GM19468 (cell line): ENCODE measurements around the gene DDX10.

Experiments used
- ATAC-seq: cut with Tn5 transposase; IDR thresholded peaks from one replicate; pipeline ENCODE4 v1.9.1; 2021; ENCODE audit warnings: mild to moderate bottlenecking, moderate library complexity, moderate number of reproducible peaks; ENCODE audit not compliant: unreplicated experiment; ENCODE audit errors: extremely low read depth

DDX10 gene

DNA sequence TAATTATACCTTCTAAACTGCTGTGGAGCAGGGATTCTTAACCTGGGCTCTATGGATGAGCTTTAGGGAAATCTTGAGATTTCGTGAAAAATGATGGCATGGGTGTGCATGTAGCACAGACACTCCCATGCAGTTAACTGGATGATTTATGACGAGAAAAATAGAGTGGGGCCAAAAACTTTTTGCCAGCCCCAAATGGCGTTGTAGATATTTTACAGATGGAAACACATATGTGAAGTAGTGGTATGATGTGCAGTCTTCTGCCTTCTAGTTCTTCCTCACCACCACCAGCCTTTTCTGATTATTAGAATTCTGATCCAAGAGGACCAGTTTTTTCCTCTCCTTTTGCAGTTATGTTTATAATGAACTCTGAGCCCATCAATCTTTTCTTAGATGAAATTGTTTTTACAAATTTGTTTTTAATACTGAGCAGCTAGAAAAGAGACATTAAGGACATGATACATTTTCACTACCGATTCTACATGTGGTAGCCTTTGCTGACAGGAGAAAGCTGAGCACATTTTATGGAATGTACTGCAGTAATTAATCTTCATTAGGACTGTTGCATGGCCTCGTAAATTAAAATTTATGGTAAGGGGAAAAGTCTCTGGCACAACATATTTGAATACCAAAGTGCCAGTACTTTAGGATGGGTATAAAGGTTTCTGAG, 261.4 kb downstream of the DDX10 start:
- ATAC-seq, result no peak

DNA sequence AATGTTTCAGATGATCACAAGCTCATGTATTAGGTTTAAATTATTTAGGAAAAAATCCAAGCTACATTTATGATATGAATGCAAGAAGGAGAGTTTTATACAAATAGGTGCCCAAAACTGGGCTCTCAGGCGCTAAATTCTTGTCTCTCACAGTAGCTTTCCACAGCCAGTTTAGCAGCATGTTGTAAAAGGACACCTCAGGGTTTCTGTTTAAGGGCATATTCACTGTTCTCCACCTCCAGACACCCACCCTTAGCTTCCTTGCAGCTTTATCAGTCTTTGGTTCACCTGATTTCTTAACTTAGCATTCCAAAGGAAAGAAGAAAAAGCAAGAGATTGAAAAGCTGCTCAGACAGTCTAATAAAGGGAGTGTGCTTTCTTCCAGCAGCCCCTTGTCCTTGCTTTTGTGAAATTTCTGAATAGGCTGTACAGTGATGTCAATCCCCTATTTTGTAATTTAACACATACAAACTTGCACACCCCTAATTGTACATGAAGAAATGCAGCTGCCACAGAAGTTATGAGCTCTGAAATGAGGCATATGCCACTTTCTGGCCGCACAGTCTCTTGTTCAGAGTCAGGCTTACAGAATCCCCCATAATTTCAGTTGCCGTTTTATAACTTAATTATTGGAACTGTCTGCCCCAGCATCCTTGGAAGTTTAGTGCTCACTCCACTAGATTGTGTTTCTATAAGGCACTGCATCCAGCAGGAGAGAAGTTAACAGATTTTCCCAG, 262.1 kb downstream of the DDX10 start:
- ATAC-seq, result no peak

GRCh38 chr11:108927791-108928545, 263.1 kb downstream of the DDX10 start:
- ATAC-seq, result no peak

GRCh38 chr11:108929241-108929640, 264.4 kb downstream of the DDX10 start:
- ATAC-seq, result no peak

- ATAC-seq, result no peak
Observed at GRCh38 chr11:108931168-108931567, 266.3 kb downstream of the DDX10 start.

DNA sequence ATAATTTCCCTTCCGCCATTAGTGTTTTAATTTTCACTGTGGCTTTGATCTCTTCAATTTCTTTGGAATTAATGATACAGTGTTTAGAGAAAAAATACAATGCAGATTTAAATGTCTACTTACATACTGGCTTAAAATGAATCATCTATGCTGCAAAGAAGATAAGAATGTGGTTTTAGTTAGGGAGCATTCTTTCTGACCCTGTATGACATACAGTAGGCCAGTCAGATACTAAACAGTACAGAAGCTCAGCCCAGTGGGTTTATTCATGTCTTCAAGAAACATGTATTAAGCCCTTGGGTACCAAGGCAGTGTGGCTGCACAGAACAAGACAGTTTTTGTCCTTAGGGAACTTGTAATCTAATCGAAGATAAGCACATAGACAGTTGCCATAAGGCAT, 268.8 kb downstream of the DDX10 start:
- ATAC-seq, result no peak

DNA sequence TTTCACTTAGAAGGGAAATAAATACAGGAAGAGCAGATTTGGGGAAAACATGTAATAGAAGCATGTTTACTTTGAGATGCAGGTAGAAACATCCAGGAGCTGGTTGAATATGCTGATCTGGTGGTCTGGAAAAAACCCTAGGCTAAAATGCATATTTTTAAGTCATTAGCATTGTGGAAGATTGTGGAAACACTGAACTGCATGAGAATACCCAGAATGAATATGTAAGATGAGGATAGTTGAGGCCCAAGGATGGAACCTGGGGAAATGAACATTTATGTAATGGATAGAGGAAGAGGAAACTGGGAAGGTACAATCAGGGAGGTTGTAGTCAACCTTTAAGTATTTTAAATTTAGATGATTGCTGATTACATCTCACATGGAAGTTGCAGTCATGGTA, 269.4 kb downstream of the DDX10 start:
- ATAC-seq, result no peak

DNA sequence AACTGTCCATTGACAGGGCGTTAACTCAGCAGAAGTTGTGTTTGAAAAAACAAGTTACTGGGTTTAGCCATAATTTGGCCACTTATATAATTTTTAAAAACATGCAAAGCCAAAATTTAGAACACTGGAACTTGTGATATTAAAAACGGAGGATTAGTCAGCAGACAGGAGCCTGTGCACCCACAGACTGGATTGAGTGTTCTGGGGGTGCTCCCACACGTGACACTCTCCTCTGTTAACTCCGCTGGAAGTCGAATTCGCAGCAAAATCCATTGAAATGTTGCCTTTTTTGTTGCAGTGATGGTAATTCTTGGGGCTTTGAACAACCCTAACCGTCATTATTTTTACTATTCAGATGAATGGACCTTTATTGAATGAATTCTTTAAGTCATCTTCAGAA, 269.8 kb downstream of the DDX10 start:
- no peak for ATAC-seq

- ATAC-seq, result no peak
Observed at GRCh38 chr11:108937746-108938145, 272.9 kb downstream of the DDX10 start.

- ATAC-seq, result no peak
Observed at GRCh38 chr11:108938604-108939003, 273.7 kb downstream of the DDX10 start.

DNA sequence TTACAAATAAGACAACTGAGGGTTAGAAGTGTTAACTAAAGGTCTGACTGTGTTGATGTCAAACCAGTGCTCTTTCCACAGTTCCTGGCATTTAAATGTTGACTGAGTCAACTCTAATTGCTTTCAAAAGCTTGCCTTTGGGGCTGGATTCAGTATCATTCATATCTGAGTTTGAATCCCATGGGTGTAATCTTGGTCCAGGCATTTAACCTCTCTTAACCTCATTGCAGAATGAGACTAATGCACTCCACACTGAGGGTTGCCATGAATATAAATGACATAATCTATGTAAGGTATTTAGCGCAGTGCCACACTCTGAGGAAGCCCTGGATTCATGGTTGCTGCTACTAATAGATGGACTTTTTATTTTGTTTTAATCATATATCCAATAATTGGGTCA, 274.3 kb downstream of the DDX10 start:
- ATAC-seq, result no peak

- ATAC-seq, result no peak
Observed at GRCh38 chr11:108943853-108944252, 279.0 kb downstream of the DDX10 start.

DNA sequence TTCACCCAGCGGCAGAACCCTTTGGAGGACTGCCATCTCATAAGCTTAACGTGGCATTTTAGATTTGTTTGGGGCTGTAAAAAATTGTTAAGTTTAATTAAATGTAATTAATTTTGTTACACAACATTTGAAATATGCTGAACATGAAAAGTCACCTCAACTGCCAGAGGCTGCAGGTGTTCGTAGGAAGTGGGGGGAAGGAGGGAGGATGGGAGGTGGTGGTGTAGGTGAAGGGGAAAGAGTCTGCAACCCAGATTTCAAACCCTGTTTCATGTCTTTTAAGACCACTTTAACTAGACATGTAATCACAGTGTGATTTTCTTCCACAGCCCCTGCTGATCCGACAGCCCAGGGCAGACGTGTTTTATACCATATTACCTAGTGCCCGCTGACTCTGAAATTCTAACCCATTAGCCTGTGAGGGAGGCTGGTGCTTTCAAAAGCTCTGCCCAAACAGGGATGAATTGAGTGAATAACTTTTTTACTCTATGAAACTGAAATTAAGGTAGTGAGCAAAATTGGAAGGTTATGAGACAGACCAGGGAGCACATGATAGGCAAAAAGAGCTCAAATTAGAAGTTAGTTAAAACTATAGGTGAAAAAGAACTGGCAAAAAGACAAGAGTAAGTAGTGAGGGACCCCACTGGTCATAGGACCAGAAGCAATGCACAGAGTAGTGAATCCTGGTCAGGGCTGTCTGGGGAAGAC, 279.8 kb downstream of the DDX10 start:
- ATAC-seq, result no peak

GRCh38 chr11:108945341-108945740, 280.5 kb downstream of the DDX10 start:
- no peak for ATAC-seq

DNA sequence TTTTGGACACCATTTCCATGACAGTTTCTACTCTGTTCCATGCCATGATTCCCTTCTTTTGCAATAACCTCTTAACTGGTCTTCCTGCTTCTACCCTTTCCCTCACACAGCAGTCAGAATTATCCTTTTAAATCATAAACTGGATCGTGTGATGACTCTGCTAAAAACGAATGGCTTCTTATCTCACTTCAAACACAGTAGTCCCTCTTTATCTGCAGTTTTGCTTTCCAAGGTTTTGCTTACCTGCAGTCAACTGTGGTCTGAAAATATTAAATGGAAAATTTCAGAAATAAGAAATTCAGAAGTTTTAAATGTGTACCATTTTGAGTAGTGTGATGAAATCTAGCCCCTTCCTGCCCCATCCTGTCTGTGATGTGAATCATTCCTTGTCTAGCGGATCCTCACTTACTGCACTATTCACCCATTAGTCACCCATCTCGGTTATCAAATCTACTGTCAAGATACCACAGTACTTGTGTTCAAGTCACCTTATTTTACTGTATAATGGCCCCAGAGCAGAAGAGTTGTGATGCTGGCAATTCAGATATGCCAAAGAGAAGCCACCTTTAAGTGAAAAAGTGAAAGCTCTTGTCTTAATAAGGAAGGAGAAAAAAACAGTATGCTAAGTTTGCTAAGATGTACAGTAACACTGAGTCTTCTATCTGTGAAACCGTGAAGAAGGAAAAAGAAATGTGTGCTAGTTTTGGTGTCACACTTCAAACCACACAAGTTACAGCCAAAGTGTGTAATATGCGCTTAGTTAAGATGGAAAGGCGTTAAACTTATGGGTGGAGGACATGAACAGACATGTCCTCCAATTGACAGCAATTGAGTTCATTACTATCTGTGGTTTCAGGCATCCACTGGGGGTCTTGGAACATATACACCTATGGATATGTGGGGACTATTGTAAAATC, 283.0 kb downstream of the DDX10 start:
- no peak for ATAC-seq

- ATAC-seq, result no peak
Observed at GRCh38 chr11:108958368-108959104, 293.7 kb downstream of the DDX10 start.

DNA sequence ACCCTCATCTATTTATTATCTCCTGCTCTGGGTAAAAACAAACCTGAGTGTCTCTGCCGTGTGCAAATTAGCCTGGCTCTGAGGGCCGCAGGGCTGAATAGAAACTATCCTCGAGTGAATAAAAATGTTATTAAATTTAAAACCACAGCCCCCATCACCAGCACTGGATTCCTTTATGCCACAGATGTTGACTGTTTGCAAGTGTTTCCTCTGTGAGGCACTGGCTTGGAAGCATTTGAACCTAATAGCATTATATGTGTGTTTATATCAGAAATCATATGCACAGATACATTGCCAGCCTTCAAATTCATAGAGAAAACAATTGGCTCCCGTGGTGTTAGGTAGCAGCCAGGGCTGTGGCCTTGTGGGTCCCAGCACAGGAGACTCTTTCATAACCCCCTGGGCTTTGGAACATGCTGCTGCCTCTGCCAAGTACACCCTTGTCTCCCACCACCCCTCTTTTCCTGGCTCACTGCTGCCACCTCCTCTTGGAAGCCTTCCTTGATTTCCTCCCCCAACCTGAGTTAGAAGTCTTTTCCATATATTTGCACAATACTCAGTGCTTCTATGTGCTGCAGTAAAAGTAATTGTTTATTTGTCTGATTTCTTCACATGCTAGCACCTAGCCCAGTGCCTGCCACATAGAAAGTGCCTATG, 294.4 kb downstream of the DDX10 start:
- no peak for ATAC-seq

GRCh38 chr11:108959874-108960273, 295.0 kb downstream of the DDX10 start:
- no peak for ATAC-seq
